ENCODE results near the gene NCOA1. TPM values are rescaled to one million over a fixed set of nuclear protein-coding genes. Genes with fewer than 3 reads are reported as not detected.

Gene NCOA1
- polyA plus RNA-seq, 1 donor from 2014 or later: 23.0 TPM

DNA sequence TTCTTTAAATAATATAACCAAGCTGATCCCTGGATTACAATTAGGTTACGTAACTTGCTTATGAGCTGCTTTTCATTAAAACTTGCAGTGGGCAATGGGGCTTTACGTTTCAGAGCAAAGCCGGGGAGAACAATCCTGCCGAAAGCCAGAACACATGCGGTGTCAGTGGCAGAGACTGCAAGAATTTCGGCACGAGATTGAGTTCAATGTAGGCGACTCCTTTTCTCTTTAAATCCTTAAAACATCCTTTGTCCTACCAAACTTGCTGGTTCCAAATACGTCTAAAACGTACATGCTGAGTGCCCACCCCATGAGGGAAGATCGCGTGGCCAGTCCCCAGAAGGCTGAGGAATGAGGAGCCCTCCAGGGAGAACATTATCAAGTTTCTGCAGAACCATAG, 36.8 kb upstream of the NCOA1 start:
- Histone ChIP-seq H3K27me3 (ENCODE audit: insufficient read depth, low read depth, low read length) (no peaks in the 10 kb centered on the region), H3K9me3 (ENCODE audit: low read length) (no peaks in the 10 kb centered on the region), H3K9me2 (ENCODE audit: insufficient read depth, low read length) (no peaks in the 10 kb centered on the region), H3K4me3 (ENCODE audit: low read length) (no peak overlapping the region), H2AFZ (ENCODE audit: low read depth, low read length) (no peak overlapping the region), H3F3A (ENCODE audit: insufficient read depth, low read length, poor library complexity, severe bottlenecking) (no peaks in the 10 kb centered on the region), H3K27ac (ENCODE audit: low read length) (no peak overlapping the region), H3K9ac (ENCODE audit: low read length) (no peak overlapping the region), H4K20me1 (ENCODE audit: insufficient read depth) (no peaks in the 10 kb centered on the region), H3K4me2 (ENCODE audit: low read length) (no peak overlapping the region), H3K79me2 (replicated peaks; ENCODE audit: insufficient read depth, low read length) (no peaks in the 10 kb centered on the region), H3K36me3 (ENCODE audit: insufficient read depth, low read length) (no peaks in the 10 kb centered on the region)
- TF ChIP-seq MXI1 (conservative IDR thresholded peaks at IDR 0.05; ENCODE audit: poor library complexity, severe bottlenecking): no peak

DNA sequence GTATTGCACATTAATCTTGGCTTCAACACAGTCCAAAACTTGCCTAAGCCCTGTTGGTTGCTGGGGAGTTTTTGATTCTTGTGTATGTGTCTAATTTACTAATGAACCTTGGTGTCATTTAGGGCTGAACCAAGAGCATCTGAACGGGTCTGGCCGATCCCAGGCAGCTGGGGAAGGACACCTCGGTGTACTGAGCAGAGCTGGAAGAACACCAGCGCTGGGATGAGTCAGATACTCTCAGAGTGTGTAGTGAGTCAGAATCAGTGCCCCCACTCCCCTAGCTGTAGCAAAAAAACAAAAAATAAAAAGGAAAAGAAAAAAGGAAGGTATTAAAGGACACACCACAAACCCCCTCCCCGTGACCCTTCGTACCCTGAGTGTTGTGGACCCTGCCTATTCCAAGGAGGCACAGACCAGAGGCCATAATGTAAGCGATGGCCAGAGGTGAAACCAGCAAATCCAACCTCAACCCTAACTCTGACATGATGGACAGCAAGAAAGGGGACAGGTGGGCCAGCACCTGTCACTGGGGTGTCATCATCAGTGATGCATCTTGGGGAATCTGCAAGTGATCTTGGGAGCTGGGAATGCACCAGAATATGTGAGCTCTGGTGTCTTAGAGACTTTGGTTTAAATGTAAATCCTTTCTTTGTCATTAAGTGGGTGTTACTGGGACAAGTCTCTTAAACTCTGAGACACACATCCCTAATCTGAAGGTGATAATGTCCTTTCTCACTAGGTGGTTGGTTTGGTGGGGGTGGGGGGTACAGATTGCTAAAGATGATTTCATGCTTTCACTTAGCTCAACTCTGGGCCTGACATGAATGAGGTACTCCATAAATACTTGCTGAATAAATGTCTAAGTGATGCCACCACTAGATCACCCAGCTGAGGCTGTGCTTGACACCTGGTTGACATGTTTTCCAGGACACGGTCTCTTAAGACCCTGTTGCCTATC, 34.2 kb upstream of the NCOA1 start:
- Histone ChIP-seq H3K9me3 (ENCODE audit: low read length) (no peaks in the 10 kb centered on the region), H3K27me3 (ENCODE audit: insufficient read depth, low read depth, low read length) (no peaks in the 10 kb centered on the region), H3K4me2 (ENCODE audit: low read length) (no peak overlapping the region), H3K4me3 (ENCODE audit: low read length) (no peak overlapping the region), H3K9ac (ENCODE audit: low read length) (no peak overlapping the region), H3K9me2 (ENCODE audit: insufficient read depth, low read length) (no peaks in the 10 kb centered on the region), H3K27ac (ENCODE audit: low read length) (no peak overlapping the region), H3K36me3 (ENCODE audit: insufficient read depth, low read length) (no peaks in the 10 kb centered on the region), H4K20me1 (ENCODE audit: insufficient read depth) (no peaks in the 10 kb centered on the region), H3F3A (ENCODE audit: insufficient read depth, low read length, poor library complexity, severe bottlenecking) (peaks cover 2% of the 10 kb centered on the region), H3K79me2 (replicated peaks; ENCODE audit: insufficient read depth, low read length) (no peaks in the 10 kb centered on the region), H2AFZ (ENCODE audit: low read depth, low read length) (no peak overlapping the region)
- TF ChIP-seq POLR2AphosphoS5 (IDR thresholded peaks at IDR 0.05) (no peak), MXI1 (conservative IDR thresholded peaks at IDR 0.05; ENCODE audit: poor library complexity, severe bottlenecking) (no peak)
- TF ChIP-seq, protein P1, sequence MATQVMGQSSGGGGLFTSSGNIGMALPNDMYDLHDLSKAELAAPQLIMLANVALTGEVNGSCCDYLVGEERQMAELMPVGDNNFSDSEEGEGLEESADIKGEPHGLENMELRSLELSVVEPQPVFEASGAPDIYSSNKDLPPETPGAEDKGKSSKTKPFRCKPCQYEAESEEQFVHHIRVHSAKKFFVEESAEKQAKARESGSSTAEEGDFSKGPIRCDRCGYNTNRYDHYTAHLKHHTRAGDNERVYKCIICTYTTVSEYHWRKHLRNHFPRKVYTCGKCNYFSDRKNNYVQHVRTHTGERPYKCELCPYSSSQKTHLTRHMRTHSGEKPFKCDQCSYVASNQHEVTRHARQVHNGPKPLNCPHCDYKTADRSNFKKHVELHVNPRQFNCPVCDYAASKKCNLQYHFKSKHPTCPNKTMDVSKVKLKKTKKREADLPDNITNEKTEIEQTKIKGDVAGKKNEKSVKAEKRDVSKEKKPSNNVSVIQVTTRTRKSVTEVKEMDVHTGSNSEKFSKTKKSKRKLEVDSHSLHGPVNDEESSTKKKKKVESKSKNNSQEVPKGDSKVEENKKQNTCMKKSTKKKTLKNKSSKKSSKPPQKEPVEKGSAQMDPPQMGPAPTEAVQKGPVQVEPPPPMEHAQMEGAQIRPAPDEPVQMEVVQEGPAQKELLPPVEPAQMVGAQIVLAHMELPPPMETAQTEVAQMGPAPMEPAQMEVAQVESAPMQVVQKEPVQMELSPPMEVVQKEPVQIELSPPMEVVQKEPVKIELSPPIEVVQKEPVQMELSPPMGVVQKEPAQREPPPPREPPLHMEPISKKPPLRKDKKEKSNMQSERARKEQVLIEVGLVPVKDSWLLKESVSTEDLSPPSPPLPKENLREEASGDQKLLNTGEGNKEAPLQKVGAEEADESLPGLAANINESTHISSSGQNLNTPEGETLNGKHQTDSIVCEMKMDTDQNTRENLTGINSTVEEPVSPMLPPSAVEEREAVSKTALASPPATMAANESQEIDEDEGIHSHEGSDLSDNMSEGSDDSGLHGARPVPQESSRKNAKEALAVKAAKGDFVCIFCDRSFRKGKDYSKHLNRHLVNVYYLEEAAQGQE (IDR thresholded peaks at IDR 0.05; ENCODE audit: borderline replicate concordance): no peak

DNA sequence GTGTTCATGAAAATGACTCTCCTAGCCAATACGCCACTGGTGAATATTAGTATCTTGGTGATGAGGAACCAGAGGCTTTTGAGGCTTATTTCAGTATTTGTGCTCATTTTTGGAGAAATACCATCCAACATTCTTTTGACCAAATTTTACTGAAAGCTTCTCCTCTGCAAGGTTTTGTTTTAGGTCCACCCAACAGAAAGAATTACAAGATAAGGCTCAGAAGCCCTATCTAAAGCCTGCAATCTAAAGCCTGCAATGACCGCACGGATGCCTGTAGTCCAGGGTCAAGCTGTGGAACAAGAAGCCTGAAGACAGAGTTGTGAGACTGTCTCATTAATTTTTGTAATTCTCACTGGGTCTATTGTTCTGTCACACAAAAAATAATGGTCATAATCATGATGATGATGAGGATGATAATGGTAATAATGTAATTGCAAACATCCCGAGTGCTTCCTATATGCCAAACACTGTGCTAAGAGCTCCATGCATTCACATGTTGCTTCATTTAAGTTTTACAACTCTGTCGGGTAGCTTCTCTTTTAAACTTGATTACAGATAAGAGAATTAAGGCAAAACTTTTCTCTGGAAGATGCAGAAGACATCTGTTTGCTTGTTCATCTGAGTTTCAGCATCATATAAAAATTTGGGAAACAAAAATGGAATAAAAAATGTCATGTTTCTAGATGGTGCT, 33.2 kb upstream of the NCOA1 start:
- Histone ChIP-seq H3K4me3 (ENCODE audit: low read length) (no peak overlapping the region), H3K9me2 (ENCODE audit: insufficient read depth, low read length) (no peaks in the 10 kb centered on the region), H3K36me3 (ENCODE audit: insufficient read depth, low read length) (no peaks in the 10 kb centered on the region), H3K27ac (ENCODE audit: low read length) (no peak overlapping the region), H2AFZ (ENCODE audit: low read depth, low read length) (no peak overlapping the region), H3K27me3 (ENCODE audit: insufficient read depth, low read depth, low read length) (no peaks in the 10 kb centered on the region), H3K9ac (ENCODE audit: low read length) (no peak overlapping the region), H4K20me1 (ENCODE audit: insufficient read depth) (no peaks in the 10 kb centered on the region), H3K4me2 (ENCODE audit: low read length) (no peak overlapping the region), H3K79me2 (replicated peaks; ENCODE audit: insufficient read depth, low read length) (no peaks in the 10 kb centered on the region), H3K9me3 (ENCODE audit: low read length) (no peaks in the 10 kb centered on the region), H3F3A (ENCODE audit: insufficient read depth, low read length, poor library complexity, severe bottlenecking) (peaks cover 2% of the 10 kb centered on the region)
- TF ChIP-seq MXI1 (conservative IDR thresholded peaks at IDR 0.05; ENCODE audit: poor library complexity, severe bottlenecking) (no peak), TAF1 (IDR thresholded peaks at IDR 0.05; ENCODE audit: low read depth) (no peak), EP300 (conservative IDR thresholded peaks at IDR 0.05; ENCODE audit: poor library complexity, severe bottlenecking) (no peak), SMC3 (conservative IDR thresholded peaks at IDR 0.05; ENCODE audit: poor library complexity) (no peak), RAD21 (conservative IDR thresholded peaks at IDR 0.05) (no peak), POLR2AphosphoS5 (IDR thresholded peaks at IDR 0.05) (no peak), EZH2 (IDR thresholded peaks at IDR 0.05; ENCODE audit: borderline replicate concordance, insufficient read depth, low read length, poor library complexity, severe bottlenecking) (no peak)
- TF ChIP-seq, protein P1 (IDR thresholded peaks at IDR 0.05; ENCODE audit: borderline replicate concordance): no peak
- TF ChIP-seq, protein P2, sequence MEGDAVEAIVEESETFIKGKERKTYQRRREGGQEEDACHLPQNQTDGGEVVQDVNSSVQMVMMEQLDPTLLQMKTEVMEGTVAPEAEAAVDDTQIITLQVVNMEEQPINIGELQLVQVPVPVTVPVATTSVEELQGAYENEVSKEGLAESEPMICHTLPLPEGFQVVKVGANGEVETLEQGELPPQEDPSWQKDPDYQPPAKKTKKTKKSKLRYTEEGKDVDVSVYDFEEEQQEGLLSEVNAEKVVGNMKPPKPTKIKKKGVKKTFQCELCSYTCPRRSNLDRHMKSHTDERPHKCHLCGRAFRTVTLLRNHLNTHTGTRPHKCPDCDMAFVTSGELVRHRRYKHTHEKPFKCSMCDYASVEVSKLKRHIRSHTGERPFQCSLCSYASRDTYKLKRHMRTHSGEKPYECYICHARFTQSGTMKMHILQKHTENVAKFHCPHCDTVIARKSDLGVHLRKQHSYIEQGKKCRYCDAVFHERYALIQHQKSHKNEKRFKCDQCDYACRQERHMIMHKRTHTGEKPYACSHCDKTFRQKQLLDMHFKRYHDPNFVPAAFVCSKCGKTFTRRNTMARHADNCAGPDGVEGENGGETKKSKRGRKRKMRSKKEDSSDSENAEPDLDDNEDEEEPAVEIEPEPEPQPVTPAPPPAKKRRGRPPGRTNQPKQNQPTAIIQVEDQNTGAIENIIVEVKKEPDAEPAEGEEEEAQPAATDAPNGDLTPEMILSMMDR (IDR thresholded peaks at IDR 0.05; ENCODE audit: poor library complexity, severe bottlenecking): no peak
